ENCODE data around the gene GSN. TPM values are rescaled to one million over a fixed set of nuclear protein-coding genes. Genes with fewer than 3 reads are reported as not detected.

GSN gene
- polyA plus RNA-seq, 1 experiment: 421 TPM

GRCh38 chr9:121307976-121308375 is 40.0 kb downstream of the GSN start:
- H3K27me3 ChIP-seq (ENCODE audit: control insufficient read depth, insufficient read depth, low read length): no peaks in the 10 kb centered on the region
- no peaks in the 10 kb centered on the region for H3K9me3 ChIP-seq (ENCODE audit: control insufficient read depth, insufficient read depth, low read length)
- ChIA-PET POLR2A (no interaction called here), CTCF (interaction anchor here (4.1 kb wide), 1 partner anchor 12 kb away, joined by 16 read pairs; no protein-coding TSS in a partner anchor)
- no peak overlapping the region for H3K27ac ChIP-seq (ENCODE audit: low read depth, low read length)
- DNase-seq (ENCODE audit: low read depth, low spot score): no peak
- TF ChIP-seq CTCF (IDR thresholded peaks at IDR 0.05; ENCODE audit: low read depth, low read length): no peak
- no peak overlapping the region for H3K4me3 ChIP-seq (ENCODE audit: low read depth, low read length)

GRCh38 chr9:121308765-121309164 is 40.8 kb downstream of the GSN start:
- POLR2A ChIA-PET: interaction anchor here (0.7 kb wide), 1 partner anchor 96 kb away, joined by 3 read pairs; no protein-coding TSS in a partner anchor
- CTCF ChIA-PET: interaction anchor here (0.8 to 4.1 kb wide), 4 partner anchors 11 to 97 kb away, joined by 3 to 16 read pairs (median 4); no protein-coding TSS in a partner anchor
- H3K27me3 ChIP-seq (ENCODE audit: control insufficient read depth, insufficient read depth, low read length): no peaks in the 10 kb centered on the region
- no peak overlapping the region for H3K27ac ChIP-seq (ENCODE audit: low read depth, low read length)
- no peak overlapping the region for H3K4me3 ChIP-seq (ENCODE audit: low read depth, low read length)
- no peak for TF ChIP-seq CTCF (IDR thresholded peaks at IDR 0.05; ENCODE audit: low read depth, low read length)
- no peaks in the 10 kb centered on the region for H3K9me3 ChIP-seq (ENCODE audit: control insufficient read depth, insufficient read depth, low read length)
- DNase-seq (ENCODE audit: low read depth, low spot score): no peak

GRCh38 chr9:121309171-121309570 is 41.2 kb downstream of the GSN start:
- H3K27me3 ChIP-seq (ENCODE audit: control insufficient read depth, insufficient read depth, low read length): no peaks in the 10 kb centered on the region
- TF ChIP-seq CTCF (IDR thresholded peaks at IDR 0.05; ENCODE audit: low read depth, low read length): no peak
- H3K9me3 ChIP-seq (ENCODE audit: control insufficient read depth, insufficient read depth, low read length): no peaks in the 10 kb centered on the region
- DNase-seq (ENCODE audit: low read depth, low spot score): no peak
- POLR2A ChIA-PET: interaction anchor here (0.7 kb wide), 1 partner anchor 96 kb away, joined by 3 read pairs; no protein-coding TSS in a partner anchor
- H3K27ac ChIP-seq (ENCODE audit: low read depth, low read length): no peak overlapping the region
- CTCF ChIA-PET: interaction anchor here (0.6 to 4.1 kb wide), 6 partner anchors 11 to 97 kb away, joined by 3 to 16 read pairs (median 4); no protein-coding TSS in a partner anchor
- no peak overlapping the region for H3K4me3 ChIP-seq (ENCODE audit: low read depth, low read length)

DNA sequence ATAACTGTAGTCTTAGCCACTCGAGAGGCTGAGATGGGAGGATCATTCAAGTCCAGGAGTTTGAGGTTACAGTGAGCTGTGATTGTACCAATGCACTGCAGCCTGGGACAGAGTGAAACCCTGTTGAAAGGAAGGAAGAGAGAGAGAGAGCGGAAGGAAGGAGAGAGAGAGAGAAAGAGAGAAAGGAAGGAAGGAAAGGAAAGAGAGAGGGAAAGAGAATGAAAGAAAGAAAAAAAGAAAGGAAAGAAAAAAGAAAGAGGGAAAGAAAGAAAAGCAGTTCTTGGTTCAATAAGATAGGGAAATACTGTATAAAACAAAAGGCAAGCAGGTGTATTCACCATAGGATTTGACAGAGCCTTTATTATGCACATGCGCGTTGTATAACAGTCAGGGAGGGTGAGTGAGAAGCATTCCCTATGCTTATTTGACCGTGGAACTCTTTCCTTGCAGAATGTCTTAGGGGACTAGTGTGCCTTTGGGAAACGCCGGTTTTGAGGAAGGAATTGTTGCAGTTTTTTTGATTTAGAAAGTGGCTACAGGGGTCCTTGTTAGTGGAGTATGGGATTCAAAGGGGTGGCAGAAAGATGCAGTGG is 42.0 kb downstream of the GSN start:
- TF ChIP-seq CTCF (IDR thresholded peaks at IDR 0.05; ENCODE audit: low read depth, low read length): no peak
- Histone ChIP-seq H3K27me3 (ENCODE audit: control insufficient read depth, insufficient read depth, low read length) (no peaks in the 10 kb centered on the region), H3K27ac (ENCODE audit: low read depth, low read length) (no peak overlapping the region), H3K4me3 (ENCODE audit: low read depth, low read length) (no peak overlapping the region), H3K9me3 (ENCODE audit: control insufficient read depth, insufficient read depth, low read length) (no peaks in the 10 kb centered on the region)
- CTCF ChIA-PET: interaction anchor here (0.6 to 4.1 kb wide), 5 partner anchors 10 to 98 kb away, joined by 3 to 16 read pairs (median 4); no protein-coding TSS in a partner anchor
- no peak for DNase-seq (ENCODE audit: low read depth, low spot score)
- POLR2A ChIA-PET: interaction anchor here (0.7 kb wide), 1 partner anchor 97 kb away, joined by 3 read pairs; no protein-coding TSS in a partner anchor

- no peak for TF ChIP-seq CTCF (IDR thresholded peaks at IDR 0.05; ENCODE audit: low read depth, low read length)
- Histone ChIP-seq H3K4me3 (ENCODE audit: low read depth, low read length) (no peak overlapping the region), H3K27me3 (ENCODE audit: control insufficient read depth, insufficient read depth, low read length) (no peaks in the 10 kb centered on the region), H3K9me3 (ENCODE audit: control insufficient read depth, insufficient read depth, low read length) (no peaks in the 10 kb centered on the region), H3K27ac (ENCODE audit: low read depth, low read length) (no peak overlapping the region)
- ChIA-PET CTCF (interaction anchor here (1.1 to 4.1 kb wide), 2 partner anchors 9 to 97 kb away, joined by 3 to 16 read pairs; no protein-coding TSS in a partner anchor), POLR2A (no interaction called here)
- no peak for DNase-seq (ENCODE audit: low read depth, low spot score)
Measured at GRCh38 chr9:121310571-121310970, 42.6 kb downstream of the GSN start.

All from AG04450 (cell line).